HepG2 (cell line): ENCODE results near the gene PLCXD3. TPM values are rescaled to one million over a fixed set of nuclear protein-coding genes. Genes with fewer than 3 reads are reported as not detected.

ENCODE experiments used
- ARNT2 ChIP-seq: sonication (generic); formaldehyde crosslinking; IDR thresholded peaks from 2 replicates; pipeline ENCODE4 v1.8.0; 2022; ENCODE audit warnings: mild to moderate bottlenecking, low read depth, missing genetic modification reagents, moderate library complexity
- HDAC6 ChIP-seq: fragments of 200-600 bp; sonication (generic); IDR thresholded peaks from 2 replicates; pipeline ENCODE4 v1.7.0; 2017; ENCODE audit warnings: mild to moderate bottlenecking, antibody characterized with exemption, low read length, low read depth
- ZNF101 ChIP-seq: sonication (generic); formaldehyde crosslinking; IDR thresholded peaks from 2 replicates; pipeline ENCODE4 v1.4.0; 2020; ENCODE audit warnings: mild to moderate bottlenecking, low read depth, missing genetic modification reagents, borderline replicate concordance
- ZNF205 ChIP-seq: IDR thresholded peaks from 2 replicates; pipeline ENCODE4 v1.6.1; 2018; ENCODE audit warnings: missing biosample characterization, missing genetic modification reagents
- ZNF225 ChIP-seq: sonication (generic); formaldehyde crosslinking; IDR thresholded peaks from 2 replicates; pipeline ENCODE4 v1.4.0; 2020; ENCODE audit warnings: mild to moderate bottlenecking, missing genetic modification reagents
- ZNF33B ChIP-seq: sonication (generic); formaldehyde crosslinking; IDR thresholded peaks from 2 replicates; pipeline ENCODE4 v1.5.1; 2020; ENCODE audit warnings: mild to moderate bottlenecking, missing genetic modification reagents
- ZSCAN30 ChIP-seq: sonication (generic); formaldehyde crosslinking; IDR thresholded peaks from 2 replicates; pipeline ENCODE4 v1.5.0; 2020; ENCODE audit warnings: mild to moderate bottlenecking, missing genetic modification reagents
- polyA plus RNA-seq, 8 experiments: library from polyadenylated mRNA; depleted of rRNA in 3 of 8; stranded (reverse) in 7 of 8; unstranded in 1 of 8; fragments of >200 nt; fragmentation: Illumina TruSeq in 4 of 8; extraction: Trizol in 4 of 8; gene quantifications; 2 replicates each; pipeline versions ENCODE4 v1.2.1 to v1.2.3, GENCODE V29; 2011 to 2016; ENCODE audit warnings: low read depth in 4 of 8, missing spikeins in 1 of 8, mixed read lengths in 1 of 8; ENCODE audit not compliant: insufficient read depth in 1 of 8
- total RNA-seq, 5 experiments: library from RNA; depleted of rRNA; stranded (reverse); fragments of >200 nt; fragmentation: Illumina TruSeq; extraction: Trizol; gene quantifications; 2 replicates each; pipeline ENCODE4 v1.2.3, GENCODE V29; 2016; ENCODE audit warnings: low read depth in 1 of 5
- TF ChIP-seq, protein P1 (sequence below): sonication (generic); formaldehyde crosslinking; IDR thresholded peaks from 2 replicates; pipeline ENCODE4 v1.4.0; 2020; ENCODE audit warnings: missing genetic modification reagents
- TF ChIP-seq, protein P2 (sequence below): sonication (generic); formaldehyde crosslinking; IDR thresholded peaks from 2 replicates; pipeline ENCODE4 v1.8.0; 2022; ENCODE audit warnings: missing genetic modification reagents, mild to moderate bottlenecking, borderline replicate concordance

The PLCXD3 gene
- total and polyA plus RNA-seq, 2 of the 13 experiments (the other 11 are each of a cell fraction or from before 2014, with no cell fraction given): not detected

DNA sequence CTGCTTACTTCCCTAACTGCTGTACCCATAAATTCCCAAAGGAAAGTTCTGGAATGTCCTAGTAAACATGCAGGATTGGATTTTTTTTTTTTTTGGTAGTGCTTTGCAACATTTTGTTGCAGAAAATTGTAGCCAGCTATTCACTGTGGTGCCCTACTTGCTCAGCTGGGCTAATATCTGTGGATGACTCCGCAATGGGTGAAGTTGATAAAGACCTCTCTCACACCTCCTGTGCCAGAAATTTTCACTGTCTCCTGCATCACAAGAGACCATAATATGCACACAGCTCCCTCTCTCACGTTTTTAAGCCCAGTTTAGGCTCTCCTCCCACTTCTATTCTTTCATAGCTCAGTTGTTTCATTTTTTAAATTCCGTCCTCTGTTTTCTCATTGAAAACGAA, 160.6 kb downstream of the PLCXD3 start (continued):
- TF ChIP-seq, protein P1, sequence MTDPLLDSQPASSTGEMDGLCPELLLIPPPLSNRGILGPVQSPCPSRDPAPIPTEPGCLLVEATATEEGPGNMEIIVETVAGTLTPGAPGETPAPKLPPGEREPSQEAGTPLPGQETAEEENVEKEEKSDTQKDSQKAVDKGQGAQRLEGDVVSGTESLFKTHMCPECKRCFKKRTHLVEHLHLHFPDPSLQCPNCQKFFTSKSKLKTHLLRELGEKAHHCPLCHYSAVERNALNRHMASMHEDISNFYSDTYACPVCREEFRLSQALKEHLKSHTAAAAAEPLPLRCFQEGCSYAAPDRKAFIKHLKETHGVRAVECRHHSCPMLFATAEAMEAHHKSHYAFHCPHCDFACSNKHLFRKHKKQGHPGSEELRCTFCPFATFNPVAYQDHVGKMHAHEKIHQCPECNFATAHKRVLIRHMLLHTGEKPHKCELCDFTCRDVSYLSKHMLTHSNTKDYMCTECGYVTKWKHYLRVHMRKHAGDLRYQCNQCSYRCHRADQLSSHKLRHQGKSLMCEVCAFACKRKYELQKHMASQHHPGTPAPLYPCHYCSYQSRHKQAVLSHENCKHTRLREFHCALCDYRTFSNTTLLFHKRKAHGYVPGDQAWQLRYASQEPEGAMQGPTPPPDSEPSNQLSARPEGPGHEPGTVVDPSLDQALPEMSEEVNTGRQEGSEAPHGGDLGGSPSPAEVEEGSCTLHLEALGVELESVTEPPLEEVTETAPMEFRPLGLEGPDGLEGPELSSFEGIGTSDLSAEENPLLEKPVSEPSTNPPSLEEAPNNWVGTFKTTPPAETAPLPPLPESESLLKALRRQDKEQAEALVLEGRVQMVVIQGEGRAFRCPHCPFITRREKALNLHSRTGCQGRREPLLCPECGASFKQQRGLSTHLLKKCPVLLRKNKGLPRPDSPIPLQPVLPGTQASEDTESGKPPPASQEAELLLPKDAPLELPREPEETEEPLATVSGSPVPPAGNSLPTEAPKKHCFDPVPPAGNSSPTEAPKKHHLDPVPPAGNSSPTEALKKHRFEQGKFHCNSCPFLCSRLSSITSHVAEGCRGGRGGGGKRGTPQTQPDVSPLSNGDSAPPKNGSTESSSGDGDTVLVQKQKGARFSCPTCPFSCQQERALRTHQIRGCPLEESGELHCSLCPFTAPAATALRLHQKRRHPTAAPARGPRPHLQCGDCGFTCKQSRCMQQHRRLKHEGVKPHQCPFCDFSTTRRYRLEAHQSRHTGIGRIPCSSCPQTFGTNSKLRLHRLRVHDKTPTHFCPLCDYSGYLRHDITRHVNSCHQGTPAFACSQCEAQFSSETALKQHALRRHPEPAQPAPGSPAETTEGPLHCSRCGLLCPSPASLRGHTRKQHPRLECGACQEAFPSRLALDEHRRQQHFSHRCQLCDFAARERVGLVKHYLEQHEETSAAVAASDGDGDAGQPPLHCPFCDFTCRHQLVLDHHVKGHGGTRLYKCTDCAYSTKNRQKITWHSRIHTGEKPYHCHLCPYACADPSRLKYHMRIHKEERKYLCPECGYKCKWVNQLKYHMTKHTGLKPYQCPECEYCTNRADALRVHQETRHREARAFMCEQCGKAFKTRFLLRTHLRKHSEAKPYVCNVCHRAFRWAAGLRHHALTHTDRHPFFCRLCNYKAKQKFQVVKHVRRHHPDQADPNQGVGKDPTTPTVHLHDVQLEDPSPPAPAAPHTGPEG: no peak
- TF ChIP-seq ZSCAN30 (CRISPR knock-in tag): no peak
- TF ChIP-seq ZNF101 (CRISPR knock-in tag): no peak
- TF ChIP-seq, protein P2, sequence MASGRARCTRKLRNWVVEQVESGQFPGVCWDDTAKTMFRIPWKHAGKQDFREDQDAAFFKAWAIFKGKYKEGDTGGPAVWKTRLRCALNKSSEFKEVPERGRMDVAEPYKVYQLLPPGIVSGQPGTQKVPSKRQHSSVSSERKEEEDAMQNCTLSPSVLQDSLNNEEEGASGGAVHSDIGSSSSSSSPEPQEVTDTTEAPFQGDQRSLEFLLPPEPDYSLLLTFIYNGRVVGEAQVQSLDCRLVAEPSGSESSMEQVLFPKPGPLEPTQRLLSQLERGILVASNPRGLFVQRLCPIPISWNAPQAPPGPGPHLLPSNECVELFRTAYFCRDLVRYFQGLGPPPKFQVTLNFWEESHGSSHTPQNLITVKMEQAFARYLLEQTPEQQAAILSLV (CRISPR knock-in tag): no peak
- no peak for TF ChIP-seq ZNF33B
- TF ChIP-seq ZNF205 (CRISPR knock-in tag): no peak
- no peak for TF ChIP-seq HDAC6
- no peak for TF ChIP-seq ZNF225 (CRISPR knock-in tag)
- no peak for TF ChIP-seq ARNT2 (CRISPR knock-in tag)
